ENCODE measurements around the gene KRTAP10-8. TPM values are rescaled to one million over a fixed set of nuclear protein-coding genes. Genes with fewer than 3 reads are reported as not detected.
A peak's percentile ranks its signal among the peaks of the same experiment; 100 is the strongest.
"Not testable (repeated sequence)": the region's sequence is repeated elsewhere in the genome, so short reads cannot be mapped to it uniquely, and the experiment has no call there.

Gene KRTAP10-8
- total and polyA plus RNA-seq, 4 experiments from 2014 or later, result not detected

DNA sequence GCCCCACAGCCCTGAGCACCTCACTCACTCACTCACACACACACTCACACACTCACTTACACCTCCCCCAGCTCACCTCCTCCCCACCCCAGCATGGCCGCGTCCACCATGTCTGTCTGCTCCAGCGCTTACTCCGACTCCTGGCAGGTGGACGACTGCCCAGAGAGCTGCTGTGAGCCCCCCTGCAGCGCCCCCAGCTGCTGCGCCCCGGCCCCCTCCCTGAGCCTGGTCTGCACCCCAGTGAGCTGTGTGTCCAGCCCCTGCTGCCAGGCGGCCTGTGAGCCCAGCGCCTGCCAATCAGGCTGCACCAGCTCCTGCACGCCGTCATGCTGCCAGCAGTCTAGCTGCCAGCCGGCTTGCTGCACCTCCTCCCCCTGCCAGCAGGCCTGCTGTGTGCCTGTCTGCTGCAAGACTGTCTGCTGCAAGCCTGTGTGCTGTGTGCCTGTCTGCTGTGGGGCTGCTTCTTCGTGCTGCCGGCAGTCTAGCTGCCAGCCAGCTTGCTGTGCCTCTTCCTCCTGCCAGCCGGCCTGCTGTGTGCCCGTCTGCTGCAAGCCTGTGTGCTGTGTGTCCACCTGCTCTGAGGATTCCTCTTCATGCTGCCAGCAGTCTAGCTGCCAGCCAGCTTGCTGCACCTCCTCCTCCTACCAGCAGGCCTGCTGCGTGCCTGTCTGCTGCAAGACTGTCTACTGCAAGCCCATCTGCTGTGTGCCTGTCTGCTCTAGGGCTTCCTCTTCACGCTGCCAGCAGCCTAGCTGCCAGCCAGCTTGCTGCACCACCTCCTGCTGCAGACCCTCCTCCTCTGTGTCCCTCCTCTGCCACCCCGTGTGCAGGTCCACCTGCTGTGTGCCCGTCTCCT lies 34.7 kb downstream of the KRTAP10-8 start, which contains the start of gene KRTAP10-11:
TSS of gene KRTAP10-11 (plus strand) at position 49 of the 856 bp plus-strand sequence. CDS start at position 94, 45 bp downstream.
- H3K4me1 Mint-ChIP-seq; H3K36me3 ChIP-seq (ENCODE audit: insufficient read depth, low read length); H3K27ac ChIP-seq (ENCODE audit: low read depth, low read length); H3K27me3 ChIP-seq (ENCODE audit: insufficient read depth, low read length); H3K27me3 Mint-ChIP-seq; H3K4me3 ChIP-seq (ENCODE audit: low read length in 2 of 2); DNase-seq; H3K4me3 Mint-ChIP-seq; H3K4me1 ChIP-seq (ENCODE audit: insufficient read depth, low read length); intact Hi-C loops (cut with micrococcal nuclease): not testable (repeated sequence)
- Mint-ChIP-seq H3K27ac (peak within 1 kb of the TSS in 2 of 7 donors; percentile 13 to 41), H3K9me3 (peaks cover 0 to 44% (median 30%) of the 10 kb centered on the region in 8 donors), H3K36me3 (peaks cover 10 to 11% of the 10 kb centered on the region in 2 donors)
- CTCF ChIA-PET (ENCODE audit: partially characterized antibody), result interaction anchor here (1.1 to 1.4 kb wide), 3 partner anchors 11 to 136 kb away, joined by 3 to 5 read pairs (median 4); partner anchors contain the start of gene KRTAP12-3
- POLR2A ChIA-PET (ENCODE audit: partially characterized antibody), result interaction anchor here (3.6 kb wide), 1 partner anchor 11 kb away, joined by 16 read pairs; the partner anchor contains the start of gene KRTAP12-3
- peaks cover 0 to 13% of the 10 kb centered on the region in 2 donors for H3K9me3 ChIP-seq (ENCODE audit: control insufficient read depth in 1 of 2, low read length in 2 of 2)

DNA sequence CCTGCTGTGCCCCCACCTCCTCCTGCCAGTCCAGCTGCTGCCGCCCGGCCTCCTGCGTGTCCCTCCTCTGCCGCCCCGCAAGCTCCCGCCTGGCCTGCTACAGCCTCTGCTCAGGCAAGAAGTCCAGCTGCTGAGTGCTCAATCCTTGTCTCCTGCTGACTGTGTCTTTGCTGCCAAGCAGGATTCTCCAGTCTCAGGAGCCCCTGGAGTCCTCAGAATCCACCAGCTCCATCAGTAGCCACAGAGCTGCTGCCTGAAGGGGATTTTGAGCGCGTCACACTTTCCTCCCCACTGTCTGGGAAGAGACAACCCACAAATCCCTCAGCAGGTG lies 35.3 kb downstream of the KRTAP10-8 start:
- no peak overlapping the region for H3K4me3 ChIP-seq (ENCODE audit: low read length in 2 of 2)
- no peaks in the 10 kb centered on the region for H3K36me3 ChIP-seq (ENCODE audit: insufficient read depth, low read length)
- Mint-ChIP-seq H3K4me3 (no peak overlapping the region), H3K36me3 (peaks cover 10 to 11% of the 10 kb centered on the region in 2 donors), H3K27me3 (no peaks in the 10 kb centered on the region), H3K4me1 (peaks cover 0 to 7% (median 4%) of the 10 kb centered on the region in 4 donors), H3K9me3 (peaks cover 0 to 40% (median 29%) of the 10 kb centered on the region in 8 donors), H3K27ac (peak overlapping the region in 1 of 7 donors; percentile 13)
- H3K9me3 ChIP-seq (ENCODE audit: control insufficient read depth in 1 of 2, low read length in 2 of 2), result peaks cover 0 to 13% of the 10 kb centered on the region in 2 donors
- no peaks in the 10 kb centered on the region for H3K27me3 ChIP-seq (ENCODE audit: insufficient read depth, low read length)
- no peak overlapping the region for H3K27ac ChIP-seq (ENCODE audit: low read depth, low read length)
- ChIA-PET CTCF (ENCODE audit: partially characterized antibody) (interaction anchor here (1.1 to 1.4 kb wide), 3 partner anchors 11 to 136 kb away, joined by 3 to 5 read pairs (median 4); partner anchors contain the start of gene KRTAP12-3), POLR2A (ENCODE audit: partially characterized antibody) (interaction anchor here (3.6 kb wide), 1 partner anchor 11 kb away, joined by 16 read pairs; the partner anchor contains the start of gene KRTAP12-3)
- no peaks in the 10 kb centered on the region for H3K4me1 ChIP-seq (ENCODE audit: insufficient read depth, low read length)
- intact Hi-C loops (cut with micrococcal nuclease), result no loop called here
- DNase-seq, result no peak

DNA sequence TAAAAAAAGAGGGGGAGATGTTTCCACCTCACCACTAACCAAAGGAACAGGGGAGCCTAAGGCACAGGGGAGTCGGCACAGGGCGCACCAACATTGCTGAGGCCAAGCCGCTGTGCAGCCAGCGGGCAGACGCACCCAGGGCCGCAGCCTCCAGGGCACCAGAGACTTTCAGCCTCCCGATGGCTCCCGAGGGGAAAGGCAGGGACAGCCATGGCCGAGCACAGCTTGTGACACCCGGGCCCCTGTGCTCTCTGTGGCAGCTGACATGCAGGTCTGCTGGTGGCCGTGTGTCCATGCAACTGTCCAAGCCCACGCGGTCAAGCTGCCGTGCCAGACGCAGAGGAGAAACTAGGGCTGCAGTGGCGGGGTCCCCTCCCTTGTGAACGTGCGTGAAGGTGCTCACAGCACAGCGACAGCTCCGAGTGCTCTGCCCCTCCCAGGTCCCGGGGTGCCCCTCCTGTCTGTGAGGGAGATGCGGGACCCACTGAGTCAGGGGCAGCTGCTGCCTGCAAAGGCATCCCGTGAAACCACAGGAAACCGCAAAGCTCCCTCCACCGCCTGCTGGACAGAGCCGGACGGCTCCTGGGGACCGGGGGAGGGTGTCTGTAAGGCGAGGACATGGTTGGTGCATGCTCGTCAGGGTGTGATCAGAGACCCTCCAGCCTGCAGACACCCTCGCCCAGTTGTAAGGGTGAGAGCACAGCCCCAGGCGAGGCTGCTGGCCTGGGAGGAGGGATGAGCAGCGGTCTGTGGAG lies 36.9 kb downstream of the KRTAP10-8 start:
- Mint-ChIP-seq H3K36me3 (peaks cover 6 to 11% of the 10 kb centered on the region in 2 donors), H3K27me3 (no peaks in the 10 kb centered on the region), H3K4me3 (no peak overlapping the region), H3K9me3 (peaks cover 0 to 31% (median 18%) of the 10 kb centered on the region in 8 donors), H3K4me1 (peaks cover 5 to 15% (median 9%) of the 10 kb centered on the region in 4 donors), H3K27ac (peak overlapping the region in 1 of 7 donors; percentile 41)
- no peak for DNase-seq
- no peaks in the 10 kb centered on the region for H3K27me3 ChIP-seq (ENCODE audit: insufficient read depth, low read length)
- H3K4me3 ChIP-seq (ENCODE audit: low read length in 2 of 2), result no peak overlapping the region
- POLR2A ChIA-PET (ENCODE audit: partially characterized antibody), result interaction anchor here (3.6 kb wide), 1 partner anchor 9 kb away, joined by 16 read pairs; the partner anchor contains the start of gene KRTAP12-3
- H3K27ac ChIP-seq (ENCODE audit: low read depth, low read length), result no peak overlapping the region
- H3K9me3 ChIP-seq (ENCODE audit: control insufficient read depth in 1 of 2, low read length in 2 of 2), result peaks cover 0 to 9% of the 10 kb centered on the region in 2 donors
- CTCF ChIA-PET (ENCODE audit: partially characterized antibody), result no interaction called here
- peaks cover 7% of the 10 kb centered on the region for H3K4me1 ChIP-seq (ENCODE audit: insufficient read depth, low read length)
- intact Hi-C loops (cut with micrococcal nuclease), result no loop called here
- H3K36me3 ChIP-seq (ENCODE audit: insufficient read depth, low read length), result no peaks in the 10 kb centered on the region

DNA sequence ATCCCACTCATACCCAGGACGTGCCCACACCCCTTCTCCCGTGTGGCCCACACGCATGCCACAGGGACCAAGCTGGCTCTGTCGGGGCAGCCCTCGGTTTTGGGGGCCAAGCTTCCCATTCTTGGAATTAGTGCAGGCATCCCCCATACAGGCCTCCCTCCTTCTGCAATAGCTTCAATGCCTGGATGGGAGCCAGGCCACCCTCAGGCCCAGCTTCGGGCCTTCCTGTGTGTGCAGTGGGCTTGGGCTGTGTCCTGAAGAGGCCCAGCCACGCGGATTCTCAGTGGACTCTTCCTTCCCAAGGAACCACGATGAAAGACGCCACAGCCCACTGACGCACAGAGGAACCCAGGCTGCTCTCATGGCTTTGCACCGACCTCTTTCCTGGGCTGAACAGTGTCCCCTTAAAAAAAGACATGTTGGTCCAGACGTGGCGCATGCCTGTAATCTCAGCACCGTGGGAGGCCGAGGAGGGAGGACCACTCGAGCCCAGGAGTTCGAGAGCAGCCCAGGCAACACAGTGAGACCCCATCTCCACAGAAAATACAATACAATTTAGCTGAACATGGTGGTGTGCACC lies 37.7 kb downstream of the KRTAP10-8 start:
- no peak overlapping the region for H3K27ac ChIP-seq (ENCODE audit: low read depth, low read length)
- H3K4me1 Mint-ChIP-seq, result peaks cover 14 to 23% (median 18%) of the 10 kb centered on the region in 4 donors
- H3K9me3 Mint-ChIP-seq, result peaks cover 0 to 28% (median 14%) of the 10 kb centered on the region in 8 donors
- H3K27me3 Mint-ChIP-seq, result no peaks in the 10 kb centered on the region
- intact Hi-C loops (cut with micrococcal nuclease), result no loop called here
- no peaks in the 10 kb centered on the region for H3K36me3 ChIP-seq (ENCODE audit: insufficient read depth, low read length)
- H3K9me3 ChIP-seq (ENCODE audit: control insufficient read depth in 1 of 2, low read length in 2 of 2), result peaks cover 0 to 2% of the 10 kb centered on the region in 2 donors
- CTCF ChIA-PET (ENCODE audit: partially characterized antibody), result no interaction called here
- no peak for DNase-seq
- peaks cover 15% of the 10 kb centered on the region for H3K4me1 ChIP-seq (ENCODE audit: insufficient read depth, low read length)
- no peaks in the 10 kb centered on the region for H3K27me3 ChIP-seq (ENCODE audit: insufficient read depth, low read length)
- H3K36me3 Mint-ChIP-seq, result peaks cover 8 to 9% of the 10 kb centered on the region in 2 donors
- H3K27ac Mint-ChIP-seq, result peak overlapping the region in 2 of 7 donors; percentile 47 to 55
- H3K4me3 ChIP-seq (ENCODE audit: low read length in 2 of 2), result no peak overlapping the region
- POLR2A ChIA-PET (ENCODE audit: partially characterized antibody), result interaction anchor here (0.5 to 3.6 kb wide), 2 partner anchors 8 to 347 kb away, joined by 3 to 16 read pairs; partner anchors contain the start of gene KRTAP12-3
- H3K4me3 Mint-ChIP-seq, result no peak overlapping the region

DNA sequence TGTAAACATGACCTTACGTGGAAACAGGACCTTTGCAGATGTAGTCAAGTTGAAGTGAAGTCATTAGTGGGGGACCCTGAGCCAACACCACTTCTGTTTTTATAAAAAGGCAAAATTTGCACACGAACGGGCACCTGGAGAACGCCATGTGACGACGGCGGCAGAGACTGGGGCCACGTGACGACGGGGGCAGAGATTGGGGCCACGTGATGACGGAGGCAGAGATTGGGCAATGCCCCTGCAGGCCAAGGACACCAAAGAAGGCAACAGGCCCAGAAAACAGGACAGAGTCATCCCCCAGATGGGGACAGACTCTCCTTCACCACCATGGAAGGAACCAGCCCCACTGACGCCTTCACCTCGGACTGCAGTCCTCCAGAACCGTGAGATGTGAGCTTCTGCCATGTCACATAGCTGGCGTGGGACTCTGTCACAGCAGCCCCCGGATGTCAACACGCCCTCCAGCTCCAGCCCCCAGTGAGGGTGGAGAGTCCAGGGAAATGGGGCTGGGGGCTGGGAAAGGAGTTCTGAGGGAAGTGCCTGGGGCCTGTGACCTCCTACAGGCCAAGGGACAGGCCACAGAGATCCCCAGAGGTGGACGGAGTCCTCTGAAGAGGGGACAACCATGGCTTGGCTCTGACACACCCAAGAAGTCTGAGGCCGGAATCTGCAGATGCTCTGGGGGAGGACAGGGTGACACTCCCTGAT lies 38.5 kb downstream of the KRTAP10-8 start:
- ChIA-PET POLR2A (ENCODE audit: partially characterized antibody) (no interaction called here), CTCF (ENCODE audit: partially characterized antibody) (no interaction called here)
- Histone ChIP-seq H3K27ac (ENCODE audit: low read depth, low read length) (no peak overlapping the region), H3K4me3 (ENCODE audit: low read length in 2 of 2) (no peak overlapping the region), H3K9me3 (ENCODE audit: control insufficient read depth in 1 of 2, low read length in 2 of 2) (no peaks in the 10 kb centered on the region), H3K36me3 (ENCODE audit: insufficient read depth, low read length) (no peaks in the 10 kb centered on the region), H3K4me1 (ENCODE audit: insufficient read depth, low read length) (peaks cover 23% of the 10 kb centered on the region), H3K27me3 (ENCODE audit: insufficient read depth, low read length) (no peaks in the 10 kb centered on the region)
- H3K27ac Mint-ChIP-seq, result peak overlapping the region in 3 of 7 donors; percentile 41 to 60 (median 55)
- peaks cover 18 to 31% (median 21%) of the 10 kb centered on the region in 4 donors for H3K4me1 Mint-ChIP-seq
- H3K4me3 Mint-ChIP-seq, result no peak overlapping the region
- no peak for DNase-seq
- H3K27me3 Mint-ChIP-seq, result no peaks in the 10 kb centered on the region
- intact Hi-C loops (cut with micrococcal nuclease), result no loop called here
- H3K9me3 Mint-ChIP-seq, result peaks cover 0 to 25% (median 9%) of the 10 kb centered on the region in 8 donors
- H3K36me3 Mint-ChIP-seq, result peaks cover 3 to 4% of the 10 kb centered on the region in 2 donors

DNA sequence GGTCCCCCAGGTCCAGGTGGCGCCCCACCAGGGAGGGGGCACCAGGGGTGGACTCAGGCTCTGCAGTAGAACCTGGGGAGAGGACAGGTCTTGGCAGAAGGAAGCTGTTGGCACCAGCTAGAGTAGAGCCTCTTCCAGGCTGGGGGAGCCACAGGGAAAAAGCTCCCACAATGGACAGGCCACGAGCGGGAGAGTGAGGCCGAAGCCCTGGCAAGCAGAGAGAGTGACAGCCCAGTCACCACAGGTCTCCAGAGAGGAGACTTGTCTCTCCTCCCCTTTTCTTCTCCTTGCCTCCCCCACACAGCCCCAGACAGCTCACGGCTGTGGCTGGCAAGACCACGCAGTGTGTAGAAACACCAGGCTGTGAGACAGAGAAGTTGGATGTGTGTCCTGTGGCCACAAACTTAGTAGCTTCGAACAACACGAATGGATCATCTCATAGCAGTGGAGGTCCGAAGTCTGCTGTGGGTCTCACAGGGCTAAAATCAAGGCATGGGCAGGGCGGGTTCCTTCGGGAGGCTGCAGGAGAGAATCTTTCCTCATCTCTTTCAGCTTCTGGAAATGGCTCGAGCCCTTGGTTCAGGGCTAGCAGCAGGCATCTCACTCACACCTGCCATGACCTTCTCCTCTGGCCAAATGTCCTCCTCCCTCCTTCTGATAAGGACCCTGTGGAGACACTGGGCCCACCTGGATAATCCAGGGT lies 39.2 kb downstream of the KRTAP10-8 start:
- Histone ChIP-seq H3K4me3 (ENCODE audit: low read length in 2 of 2) (no peak overlapping the region), H3K9me3 (ENCODE audit: control insufficient read depth in 1 of 2, low read length in 2 of 2) (peaks cover 2 to 3% of the 10 kb centered on the region in 2 donors), H3K4me1 (ENCODE audit: insufficient read depth, low read length) (peaks cover 30% of the 10 kb centered on the region), H3K27ac (ENCODE audit: low read depth, low read length) (no peak overlapping the region), H3K36me3 (ENCODE audit: insufficient read depth, low read length) (no peaks in the 10 kb centered on the region), H3K27me3 (ENCODE audit: insufficient read depth, low read length) (no peaks in the 10 kb centered on the region)
- H3K27me3 Mint-ChIP-seq, result no peaks in the 10 kb centered on the region
- H3K4me1 Mint-ChIP-seq, result peaks cover 18 to 38% (median 25%) of the 10 kb centered on the region in 4 donors
- peaks cover 0 to 26% (median 11%) of the 10 kb centered on the region in 8 donors for H3K9me3 Mint-ChIP-seq
- no peak overlapping the region for H3K4me3 Mint-ChIP-seq
- POLR2A ChIA-PET (ENCODE audit: partially characterized antibody), result no interaction called here
- intact Hi-C loops (cut with micrococcal nuclease), result no loop called here
- peaks cover 3 to 5% of the 10 kb centered on the region in 2 donors for H3K36me3 Mint-ChIP-seq
- CTCF ChIA-PET (ENCODE audit: partially characterized antibody), result no interaction called here
- H3K27ac Mint-ChIP-seq, result peak overlapping the region in 6 of 7 donors; percentile 25 to 80 (median 66)
- no peak for DNase-seq
